H1 (cell line): ENCODE data around the gene NBDY. TPM values are rescaled to one million over a fixed set of nuclear protein-coding genes. Genes with fewer than 3 reads are reported as not detected.

ENCODE experiments used
- BRCA1 ChIP-seq: IDR thresholded peaks from 2 replicates; pipeline ENCODE4 v1.6.1; 2012; ENCODE audit warnings: low read depth, low read length, improper control_type of control experiment
- HDAC2 ChIP-seq, 2 experiments: fragments of 300-600 bp in 1 of 2; sonication (generic) in 1 of 2; IDR thresholded peaks; 2 replicates each; pipeline ENCODE4 v1.6.1; 2011 to 2012; ENCODE audit warnings: low read depth in 2 of 2, low read length in 2 of 2, mild to moderate bottlenecking in 2 of 2, moderate library complexity in 2 of 2, borderline replicate concordance in 1 of 2, inconsistent platforms in 1 of 2
- JUND ChIP-seq: IDR thresholded peaks from 2 replicates; pipeline ENCODE4 v1.6.1; 2011; ENCODE audit warnings: mild to moderate bottlenecking, improper control_type of control experiment, low read length
- RAD21 ChIP-seq, 2 experiments: IDR thresholded peaks in 1 of 2; conservative IDR thresholded peaks in 1 of 2; 2 replicates each; pipeline ENCODE4 v1.6.1; 2011; ENCODE audit warnings: low read depth in 2 of 2, low read length in 2 of 2, improper control_type of control experiment in 1 of 2, inconsistent platforms in 1 of 2, mild to moderate bottlenecking in 1 of 2, moderate library complexity in 1 of 2
- SP2 ChIP-seq: IDR thresholded peaks from 2 replicates; pipeline ENCODE4 v1.6.1; 2012; ENCODE audit warnings: mild to moderate bottlenecking, low read length, inconsistent platforms
- YY1 ChIP-seq: IDR thresholded peaks from 2 replicates; pipeline ENCODE4 v1.6.1; 2011; ENCODE audit warnings: low read depth, mild to moderate bottlenecking, low read length
- polyA plus RNA-seq, 7 experiments: library from polyadenylated mRNA; depleted of rRNA in 3 of 7; stranded (reverse) in 5 of 7; unstranded in 2 of 7; fragments of >200 nt in 5 of 7; fragments of 200-250 nt in 2 of 7; gene quantifications; 1 replicate in 5 of 7; 2 replicates in 1 of 7; 4 replicates in 1 of 7; pipeline versions ENCODE4 v1.2.1 to v1.2.3, GENCODE V29; 2011 to 2013; ENCODE audit warnings: missing spikeins in 2 of 7, mixed read lengths in 2 of 7
- total RNA-seq: library from RNA; stranded (reverse); fragmentation: NEBNext Ultra II Directional; extraction: Animal tissue kit (Norgen Biotek cat#: 25700); gene quantifications from 2 replicates; pipeline ENCODE4 v1.2.1, GENCODE V29; 2021

Gene NBDY
- total and polyA plus RNA-seq, 2 of the 8 experiments (the other 6 are each of a cell fraction or from before 2014, with no cell fraction given), result 42.3 to 57.8 TPM

- no peak for TF ChIP-seq JUND
- no peak for TF ChIP-seq RAD21 (IDR thresholded peaks at IDR 0.05 in 1 of 2, conservative IDR thresholded peaks at IDR 0.05 in 1 of 2; ENCODE audit: low read depth in 2 of 2, low read length in 2 of 2)
- TF ChIP-seq BRCA1, result no peak
- no peak for TF ChIP-seq HDAC2 (IDR thresholded peaks at IDR 0.05; ENCODE audit: borderline replicate concordance in 1 of 2, low read depth in 2 of 2, low read length in 2 of 2)
- TF ChIP-seq YY1, result no peak
- TF ChIP-seq SP2, result no peak
Measured at GRCh38 chrX:56803850-56804681, 75.0 kb downstream of the NBDY start (continued).
